HL-60 (cell line): ENCODE results near the gene EPHA4.

Experiments
- CTCF ChIP-seq: IDR thresholded peaks from one replicate; pipeline ENCODE4 v1.5.1; 2011; ENCODE audit warnings: low read length, control low read depth, inconsistent platforms; ENCODE audit not compliant: insufficient read depth
- GABPA ChIP-seq: IDR thresholded peaks from 2 replicates; pipeline ENCODE4 v1.6.1; 2012; ENCODE audit warnings: low read depth
- POLR2AphosphoS5 ChIP-seq: IDR thresholded peaks from 2 replicates; pipeline ENCODE4 v1.6.1; 2012; ENCODE audit warnings: low read depth
- SPI1 ChIP-seq: IDR thresholded peaks from 2 replicates; pipeline ENCODE4 v1.6.1; 2012; ENCODE audit warnings: low read depth, mild to moderate bottlenecking, borderline replicate concordance

GRCh38 chr2:221420245-221420644, 151.9 kb downstream of the EPHA4 start:
- TF ChIP-seq POLR2AphosphoS5 (no peak), CTCF (no peak), GABPA (no peak), SPI1 (no peak)
